Kidney epithelial cell (primary cell): Measurements from ENCODE around the gene DPM2. TPM values are rescaled to one million over a fixed set of nuclear protein-coding genes. Genes with fewer than 3 reads are reported as not detected.

ENCODE experiments used
- DNase-seq: peaks from one replicate; pipeline ENCODE4 v3.0.0-alpha.2; 2010; ENCODE audit warnings: low read depth
- H3K27me3 ChIP-seq: 2 replicates; pipeline ENCODE4 v1.6.0; 2011; ENCODE audit warnings: low read length; ENCODE audit not compliant: control insufficient read depth, insufficient read depth
- H3K36me3 ChIP-seq: 2 replicates; pipeline ENCODE4 v1.5.1; 2011; ENCODE audit warnings: low read length; ENCODE audit not compliant: control insufficient read depth, insufficient read depth
- H3K4me3 ChIP-seq: 2 replicates; pipeline ENCODE4 v1.5.1; 2011; ENCODE audit warnings: low read depth, mild to moderate bottlenecking, control low read depth, low read length
- total RNA-seq: library from RNA; depleted of rRNA; stranded (reverse); fragments of >200 nt; gene quantifications from 2 replicates; pipeline ENCODE4 v1.2.3, GENCODE V29; 2015
- TF ChIP-seq, protein P1 (sequence below): IDR thresholded peaks from 2 replicates; pipeline ENCODE4 v1.5.1; 2011; ENCODE audit warnings: mild to moderate bottlenecking, moderate library complexity, low read length, control low read depth, inconsistent platforms; ENCODE audit not compliant: insufficient read depth, poor library complexity, severe bottlenecking

The DPM2 gene
- total RNA-seq, 1 donor from 2014 or later, result 31.8 TPM

DNA sequence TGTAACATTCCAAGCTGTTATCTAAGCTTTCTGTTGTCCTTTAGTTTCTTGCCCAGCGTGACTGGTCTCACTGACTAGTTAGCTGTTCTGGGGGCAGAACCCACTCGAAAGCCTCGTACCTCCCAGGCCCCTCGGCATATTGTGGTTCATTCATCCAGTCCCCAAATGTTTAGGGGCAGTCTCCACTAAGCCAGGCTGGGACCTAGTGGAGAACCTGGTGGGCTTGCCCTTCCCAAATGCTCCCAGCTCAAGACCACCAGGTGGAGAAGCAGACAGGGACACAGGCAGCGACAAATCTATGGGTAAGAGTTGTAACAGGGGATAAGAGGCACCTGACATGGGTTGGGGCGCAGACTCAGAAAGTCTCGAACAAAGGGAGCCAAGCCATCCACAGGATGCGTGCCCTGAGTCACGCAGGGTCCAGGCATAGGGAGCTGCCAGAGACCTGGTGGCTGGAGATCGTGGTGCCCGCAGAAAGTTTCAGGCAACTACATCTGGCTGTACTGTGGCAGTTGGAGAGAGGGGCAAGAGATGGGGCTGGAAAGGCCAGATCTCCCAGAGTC lies 44.0 kb upstream of the DPM2 start:
- no peak for DNase-seq
- no peaks in the 10 kb centered on the region for H3K36me3 ChIP-seq
- H3K27me3 ChIP-seq, result no peaks in the 10 kb centered on the region
- TF ChIP-seq, protein P1, sequence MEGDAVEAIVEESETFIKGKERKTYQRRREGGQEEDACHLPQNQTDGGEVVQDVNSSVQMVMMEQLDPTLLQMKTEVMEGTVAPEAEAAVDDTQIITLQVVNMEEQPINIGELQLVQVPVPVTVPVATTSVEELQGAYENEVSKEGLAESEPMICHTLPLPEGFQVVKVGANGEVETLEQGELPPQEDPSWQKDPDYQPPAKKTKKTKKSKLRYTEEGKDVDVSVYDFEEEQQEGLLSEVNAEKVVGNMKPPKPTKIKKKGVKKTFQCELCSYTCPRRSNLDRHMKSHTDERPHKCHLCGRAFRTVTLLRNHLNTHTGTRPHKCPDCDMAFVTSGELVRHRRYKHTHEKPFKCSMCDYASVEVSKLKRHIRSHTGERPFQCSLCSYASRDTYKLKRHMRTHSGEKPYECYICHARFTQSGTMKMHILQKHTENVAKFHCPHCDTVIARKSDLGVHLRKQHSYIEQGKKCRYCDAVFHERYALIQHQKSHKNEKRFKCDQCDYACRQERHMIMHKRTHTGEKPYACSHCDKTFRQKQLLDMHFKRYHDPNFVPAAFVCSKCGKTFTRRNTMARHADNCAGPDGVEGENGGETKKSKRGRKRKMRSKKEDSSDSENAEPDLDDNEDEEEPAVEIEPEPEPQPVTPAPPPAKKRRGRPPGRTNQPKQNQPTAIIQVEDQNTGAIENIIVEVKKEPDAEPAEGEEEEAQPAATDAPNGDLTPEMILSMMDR, result no peak
- peak overlapping the region; percentile 35 for H3K4me3 ChIP-seq

DNA sequence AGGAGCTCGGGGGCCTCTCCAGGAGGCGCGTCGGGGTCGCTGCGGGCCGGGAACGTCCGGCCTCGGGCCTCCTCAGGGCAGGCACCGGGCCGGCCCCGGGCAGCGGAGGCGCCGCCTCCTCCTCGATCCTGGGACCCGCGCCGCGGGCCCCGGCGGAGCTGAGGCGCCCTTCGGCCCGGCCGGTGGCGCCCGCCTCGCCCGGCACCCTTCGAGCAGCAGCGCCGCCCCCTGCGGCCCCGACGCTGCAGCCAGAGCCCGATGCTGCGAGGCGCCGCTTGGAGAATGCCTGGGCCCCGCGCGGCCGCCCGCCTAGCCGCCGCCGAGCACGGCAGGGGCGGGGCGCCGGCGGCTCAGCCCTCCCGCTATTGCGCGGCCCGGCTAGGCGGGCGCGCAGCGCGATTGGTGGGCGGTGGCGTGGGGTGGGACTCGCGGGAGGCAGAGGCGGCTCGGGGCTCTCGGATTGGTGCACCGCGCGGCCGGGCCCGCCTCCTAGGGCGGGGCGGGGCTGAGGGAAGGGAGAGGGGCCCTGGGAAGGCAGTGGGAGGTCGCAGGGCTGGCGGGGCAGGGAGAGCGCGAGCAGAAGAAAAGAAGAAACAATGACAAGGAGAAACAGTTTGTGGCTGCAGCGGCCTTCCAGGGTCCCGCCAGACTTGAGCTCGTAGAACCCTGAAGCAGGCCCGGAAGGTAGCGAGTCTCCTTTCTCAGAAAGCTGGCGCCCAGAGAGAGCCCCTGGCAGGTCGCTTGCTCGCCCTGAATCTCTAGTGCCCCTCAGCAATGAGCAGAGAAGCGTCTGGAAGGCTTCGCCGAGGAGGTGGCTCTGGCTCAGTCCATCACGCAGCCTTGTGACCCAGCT lies 43.3 kb upstream of the DPM2 start, which contains the start of gene EEIG1:
TSS of gene EEIG1 (minus strand) at position 284 of the 853 bp plus-strand sequence. CDS start 852 bp downstream, outside the sequence.
- Histone ChIP-seq H3K4me3 (peak within 1 kb of the TSS; percentile 66), H3K36me3 (no peaks in the 10 kb centered on the region), H3K27me3 (no peaks in the 10 kb centered on the region)
- DNase-seq, result peak; percentile 63
- TF ChIP-seq, protein P1, result no peak

DNA sequence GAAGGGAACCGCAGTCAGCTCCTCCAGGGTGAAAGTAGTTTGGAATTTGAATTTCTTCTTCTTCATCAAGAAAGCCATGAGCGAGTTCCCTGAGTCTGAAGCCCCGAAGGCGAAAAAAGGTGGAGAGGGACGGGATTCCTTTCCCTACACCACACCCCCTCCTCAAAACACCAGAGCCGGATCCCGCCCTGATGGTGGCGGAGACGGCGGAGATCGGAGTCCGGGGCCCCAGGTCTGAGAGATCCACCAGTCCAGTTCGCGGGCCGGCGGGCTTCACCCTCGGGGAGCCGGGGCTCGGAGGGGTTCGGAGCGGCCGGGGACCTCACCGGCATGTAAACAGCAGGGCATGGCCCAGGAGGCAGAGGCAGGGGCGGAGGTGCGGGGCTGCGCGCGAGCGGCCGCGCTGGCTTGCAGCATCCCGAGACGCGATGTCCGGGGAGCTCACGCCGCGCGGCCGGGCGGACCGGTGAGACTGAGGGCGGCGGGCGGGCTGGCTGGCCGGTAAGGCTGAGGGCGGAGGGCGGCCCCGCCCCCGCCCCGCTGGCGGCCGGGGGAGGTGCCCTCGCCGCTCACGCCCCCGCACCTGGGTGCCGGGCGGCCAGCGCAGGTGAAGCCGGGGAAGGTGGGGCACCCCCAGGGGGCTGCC lies 42.5 kb upstream of the DPM2 start:
- no peaks in the 10 kb centered on the region for H3K36me3 ChIP-seq
- no peak for DNase-seq
- H3K27me3 ChIP-seq, result no peaks in the 10 kb centered on the region
- peak overlapping the region; percentile 66 for H3K4me3 ChIP-seq
- TF ChIP-seq, protein P1, result no peak

DNA sequence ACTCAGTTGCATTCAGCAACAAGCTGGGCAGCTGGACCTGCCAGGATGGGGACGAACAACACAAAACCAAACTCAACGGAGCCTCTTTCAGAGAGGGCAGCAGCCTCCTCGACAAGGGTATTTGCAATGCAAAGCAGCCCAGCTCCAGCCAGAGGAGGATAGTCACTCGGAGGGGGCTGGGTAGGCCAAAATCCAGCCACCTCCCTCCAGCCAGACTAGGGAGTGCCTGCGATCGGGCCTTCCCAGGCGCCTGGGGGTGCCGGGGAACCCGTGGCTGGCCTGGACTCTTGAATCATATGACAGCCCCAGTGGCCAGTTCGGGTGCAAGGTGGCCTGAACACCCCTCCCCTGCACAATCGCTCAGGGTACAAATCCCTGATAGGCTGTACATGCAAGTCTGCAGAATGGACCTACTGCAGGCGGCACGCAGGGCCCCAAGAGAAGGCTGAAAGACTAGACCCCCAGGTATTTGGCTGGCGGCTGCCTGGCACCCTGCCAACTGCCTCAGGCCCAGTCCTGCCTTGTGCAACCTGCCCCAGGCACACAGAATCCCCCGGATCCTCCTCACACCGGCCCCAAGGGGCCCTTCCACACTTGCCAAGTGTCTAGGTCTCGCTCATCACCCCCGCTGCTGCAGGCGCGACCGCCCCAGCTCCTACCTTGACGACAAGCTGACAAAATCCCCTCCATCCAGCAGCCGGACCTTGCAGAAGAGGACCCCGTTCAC lies 41.8 kb upstream of the DPM2 start:
- Histone ChIP-seq H3K4me3 (peak overlapping the region; percentile 66), H3K27me3 (no peaks in the 10 kb centered on the region), H3K36me3 (no peaks in the 10 kb centered on the region)
- TF ChIP-seq, protein P1, result no peak
- DNase-seq, result no peak

DNA sequence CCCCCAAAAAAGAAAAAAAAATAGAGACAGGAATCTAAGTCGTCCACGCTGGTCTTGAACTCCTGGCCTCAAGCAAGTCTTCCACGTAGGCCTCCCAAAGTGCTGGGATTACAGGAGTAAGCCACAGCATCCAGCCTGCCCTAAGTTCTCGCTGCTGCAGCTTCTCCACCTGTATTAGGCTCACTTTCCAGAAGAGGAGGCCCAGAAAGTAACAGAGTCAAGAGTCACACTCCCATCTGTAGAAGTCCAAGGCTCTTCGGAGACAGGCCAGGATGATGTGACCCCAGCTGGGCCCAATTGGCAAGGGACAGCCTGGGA lies 41.3 kb upstream of the DPM2 start:
- H3K4me3 ChIP-seq, result peak overlapping the region; percentile 66
- no peaks in the 10 kb centered on the region for H3K27me3 ChIP-seq
- no peak for DNase-seq
- TF ChIP-seq, protein P1, result no peak
- H3K36me3 ChIP-seq, result no peaks in the 10 kb centered on the region
